ENCODE results near the gene CDH8. TPM values are rescaled to one million over a fixed set of nuclear protein-coding genes. Genes with fewer than 3 reads are reported as not detected.
"Not testable (repeated sequence)": the region's sequence is repeated elsewhere in the genome, so short reads cannot be mapped to it uniquely, and the experiment has no call there.

CDH8 gene
- total RNA-seq, 1 experiment from 2014 or later: 2.5 TPM

- Histone ChIP-seq H3K36me3 (ENCODE audit: control insufficient read depth in 1 of 2, insufficient read depth in 2 of 2, low read length in 2 of 2) (no peaks in the 10 kb centered on the region), H3K9me2 (ENCODE audit: insufficient read depth) (no peaks in the 10 kb centered on the region), H3K9ac (ENCODE audit: low read length) (no peak overlapping the region), H3K79me2 (ENCODE audit: insufficient read depth, low read length) (no peaks in the 10 kb centered on the region), H3K4me1 (ENCODE audit: control insufficient read depth in 1 of 2, insufficient read depth in 2 of 2, low read length in 2 of 2) (no peaks in the 10 kb centered on the region), H4K20me1 (ENCODE audit: insufficient read depth) (no peaks in the 10 kb centered on the region), H3K27me3 (ENCODE audit: insufficient read depth, low read length) (no peaks in the 10 kb centered on the region), H2AFZ (ENCODE audit: low read depth, low read length, poor library complexity, severe bottlenecking) (no peak overlapping the region), H3K9me3 (ENCODE audit: control insufficient read depth in 1 of 2, insufficient read depth in 1 of 2, low read depth in 1 of 2, low read length in 2 of 2) (peaks cover 4 to 32% of the 10 kb centered on the region in 2 experiments; a peak in 2 of 4 replicates), H3K27ac (ENCODE audit: low read depth, low read length) (no peak overlapping the region), H3K4me2 (ENCODE audit: low read length) (no peak overlapping the region), H3K4me3 (replicated peaks in 1 of 2; ENCODE audit: low read depth in 1 of 2, low read length in 2 of 2) (no peak overlapping the region)
- ChIA-PET POLR2A (no interaction called here), CTCF (no interaction called here), RAD21 (ENCODE audit: low non-redundant PET in 1 of 2, low total read pairs in 2 of 2, uncharacterized antibody in 2 of 2, unreplicated experiment in 2 of 2) (no interaction called here)
- TF ChIP-seq ZNF274 (IDR thresholded peaks at IDR 0.05; ENCODE audit: low read depth, low read length) (no peak), SRF (IDR thresholded peaks at IDR 0.05; ENCODE audit: low read depth) (no peak)
- ATAC-seq (no peak), DNase-seq (ENCODE audit: low read depth, low spot score) (no peak)
- intact Hi-C loops (cut with micrococcal nuclease): no loop called here
- no TSS peak for BruUV-seq (replicated peaks)
These were observed 320.8 kb downstream of the CDH8 start for GRCh38 chr16:61715393-61715792.

DNA sequence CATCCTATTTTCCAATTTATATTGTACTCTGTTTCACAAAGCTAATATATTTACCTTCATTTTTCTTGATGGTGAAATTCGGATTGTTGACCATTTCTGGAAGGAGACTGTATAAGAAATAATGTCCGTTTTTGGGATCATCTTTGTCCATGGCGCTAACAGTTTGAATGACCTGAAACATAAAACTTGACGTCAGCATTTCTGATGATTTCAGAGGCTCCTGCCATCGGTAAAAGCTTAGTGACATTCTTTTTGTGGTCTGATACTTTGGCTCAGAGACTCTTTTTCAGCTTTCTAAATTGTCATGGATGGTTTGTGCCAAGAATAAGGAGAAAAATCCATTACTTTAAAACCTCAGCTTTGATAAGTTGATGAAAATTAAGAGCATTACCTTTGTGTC, 322.5 kb downstream of the CDH8 start:
- ATAC-seq (no peak), DNase-seq (ENCODE audit: low read depth, low spot score) (no peak)
- Histone ChIP-seq H4K20me1 (ENCODE audit: insufficient read depth) (no peaks in the 10 kb centered on the region), H3K4me2 (ENCODE audit: low read length) (no peak overlapping the region), H3K27ac (ENCODE audit: low read depth, low read length) (no peak overlapping the region), H3K27me3 (ENCODE audit: insufficient read depth, low read length) (no peaks in the 10 kb centered on the region), H3K4me3 (replicated peaks in 1 of 2; ENCODE audit: low read depth in 1 of 2, low read length in 2 of 2) (no peak overlapping the region), H3K79me2 (ENCODE audit: insufficient read depth, low read length) (no peaks in the 10 kb centered on the region), H2AFZ (ENCODE audit: low read depth, low read length, poor library complexity, severe bottlenecking) (no peak overlapping the region), H3K9me3 (ENCODE audit: control insufficient read depth in 1 of 2, insufficient read depth in 1 of 2, low read depth in 1 of 2, low read length in 2 of 2) (peaks cover 8 to 40% of the 10 kb centered on the region in 2 experiments; a peak in 2 of 4 replicates), H3K9me2 (ENCODE audit: insufficient read depth) (no peaks in the 10 kb centered on the region), H3K4me1 (ENCODE audit: control insufficient read depth in 1 of 2, insufficient read depth in 2 of 2, low read length in 2 of 2) (no peaks in the 10 kb centered on the region), H3K36me3 (ENCODE audit: control insufficient read depth in 1 of 2, insufficient read depth in 2 of 2, low read length in 2 of 2) (no peaks in the 10 kb centered on the region), H3K9ac (ENCODE audit: low read length) (no peak overlapping the region)
- BruUV-seq (replicated peaks): no TSS peak
- TF ChIP-seq EZH2phosphoT487 (IDR thresholded peaks at IDR 0.05; ENCODE audit: borderline replicate concordance): no peak
- no peak for TF ChIP-seq YY1 (IDR thresholded peaks at IDR 0.05; ENCODE audit: extremely low read depth, insufficient replicate concordance, low read depth, low read length)
- no peak for TF ChIP-seq ZFX (IDR thresholded peaks at IDR 0.05)
- TF ChIP-seq ATF3 (IDR thresholded peaks at IDR 0.05): no peak
- TF ChIP-seq EZH2 (IDR thresholded peaks at IDR 0.05): no peak
- TF ChIP-seq JUND (IDR thresholded peaks at IDR 0.05): no peak
- no peak for TF ChIP-seq ZBTB33 (IDR thresholded peaks at IDR 0.05; ENCODE audit: extremely low read depth, insufficient replicate concordance, low read length)
- TF ChIP-seq, protein P1, sequence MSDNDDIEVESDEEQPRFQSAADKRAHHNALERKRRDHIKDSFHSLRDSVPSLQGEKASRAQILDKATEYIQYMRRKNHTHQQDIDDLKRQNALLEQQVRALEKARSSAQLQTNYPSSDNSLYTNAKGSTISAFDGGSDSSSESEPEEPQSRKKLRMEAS (IDR thresholded peaks at IDR 0.05): no peak
- TF ChIP-seq EGR1 (IDR thresholded peaks at IDR 0.05; ENCODE audit: low read depth): no peak
- TF ChIP-seq RAD21 (IDR thresholded peaks at IDR 0.05; ENCODE audit: low read depth): no peak
- TF ChIP-seq CEBPB (IDR thresholded peaks at IDR 0.05; ENCODE audit: low read depth): no peak
- TF ChIP-seq POLR2A (IDR thresholded peaks at IDR 0.05; ENCODE audit: borderline replicate concordance, extremely low read depth, insufficient read depth, insufficient read length): no peak
- ChIA-PET POLR2A (no interaction called here), CTCF (no interaction called here), RAD21 (ENCODE audit: low non-redundant PET in 1 of 2, low total read pairs in 2 of 2, uncharacterized antibody in 2 of 2, unreplicated experiment in 2 of 2) (no interaction called here)
- intact Hi-C loops (cut with micrococcal nuclease): no loop called here

- H3K9me3 ChIP-seq (ENCODE audit: control insufficient read depth in 1 of 2, insufficient read depth in 1 of 2, low read depth in 1 of 2, low read length in 2 of 2); intact Hi-C loops (cut with micrococcal nuclease); H3K36me3 ChIP-seq (ENCODE audit: control insufficient read depth in 1 of 2, insufficient read depth in 2 of 2, low read length in 2 of 2); POLR2A ChIA-PET; BruUV-seq (replicated peaks); H3K27me3 ChIP-seq (ENCODE audit: insufficient read depth, low read length); H4K20me1 ChIP-seq (ENCODE audit: insufficient read depth); H3K4me1 ChIP-seq (ENCODE audit: control insufficient read depth in 1 of 2, insufficient read depth in 2 of 2, low read length in 2 of 2); H3K4me2 ChIP-seq (ENCODE audit: low read length); H3K27ac ChIP-seq (ENCODE audit: low read depth, low read length); H2AFZ ChIP-seq (ENCODE audit: low read depth, low read length, poor library complexity, severe bottlenecking); H3K9ac ChIP-seq (ENCODE audit: low read length); DNase-seq (ENCODE audit: low read depth, low spot score); H3K79me2 ChIP-seq (ENCODE audit: insufficient read depth, low read length); CTCF ChIA-PET; ATAC-seq; H3K4me3 ChIP-seq (replicated peaks in 1 of 2; ENCODE audit: low read depth in 1 of 2, low read length in 2 of 2); H3K9me2 ChIP-seq (ENCODE audit: insufficient read depth); RAD21 ChIA-PET (ENCODE audit: low non-redundant PET in 1 of 2, low total read pairs in 2 of 2, uncharacterized antibody in 2 of 2, unreplicated experiment in 2 of 2): not testable (repeated sequence)
These were observed 336.6 kb downstream of the CDH8 start for GRCh38 chr16:61699640-61700039.
